Endodermal cell (in vitro differentiated cells): Measurements from ENCODE around the gene ZNF343. TPM values are rescaled to one million over a fixed set of nuclear protein-coding genes. Genes with fewer than 3 reads are reported as not detected.

ENCODE experiments used
- DNase-seq: peaks from one replicate; pipeline ENCODE4 v3.0.0-alpha.2; 2017
- H3K27ac ChIP-seq: 2 replicates; pipeline ENCODE4 v1.5.1; 2013; ENCODE audit warnings: mild to moderate bottlenecking, low read depth, low read length, moderate library complexity
- H3K27me3 ChIP-seq: 2 replicates; pipeline ENCODE4 v1.6.1; 2013; ENCODE audit warnings: mild to moderate bottlenecking, low read length, moderate library complexity; ENCODE audit not compliant: insufficient read depth, control insufficient read depth, poor library complexity, severe bottlenecking
- H3K36me3 ChIP-seq: 2 replicates; pipeline ENCODE4 v1.7.0; 2013; ENCODE audit warnings: mild to moderate bottlenecking, low read length, moderate library complexity; ENCODE audit not compliant: control insufficient read depth, insufficient read depth
- H3K4me1 ChIP-seq: one replicate; pipeline ENCODE4 v1.7.0; 2013; ENCODE audit warnings: low read length; ENCODE audit not compliant: control insufficient read depth, insufficient read depth
- H3K4me3 ChIP-seq: 2 replicates; pipeline ENCODE4 v1.5.1; 2013; ENCODE audit warnings: mild to moderate bottlenecking, low read length, moderate library complexity
- H3K9ac ChIP-seq: 2 replicates; pipeline ENCODE4 v1.6.1; 2013; ENCODE audit warnings: mild to moderate bottlenecking, low read length, moderate library complexity; ENCODE audit not compliant: poor library complexity, severe bottlenecking; ENCODE audit errors: extremely low read depth
- H3K9me3 ChIP-seq: 2 replicates; pipeline ENCODE4 v1.6.1; 2013; ENCODE audit warnings: mild to moderate bottlenecking, low read length, moderate library complexity; ENCODE audit not compliant: control insufficient read depth
- H3K27ac Mint-ChIP-seq: 2 replicates; pipeline ENCODE4 v1.8.0; 2020; ENCODE audit warnings: mixed read lengths
- H3K27me3 Mint-ChIP-seq: 2 replicates; pipeline ENCODE4 v1.8.0; 2021; ENCODE audit warnings: mild to moderate bottlenecking, mixed read lengths; ENCODE audit not compliant: insufficient read depth
- H3K36me3 Mint-ChIP-seq: 2 replicates; pipeline ENCODE4 v1.8.0; 2020; ENCODE audit warnings: low read depth, mixed read lengths
- H3K4me1 Mint-ChIP-seq: 2 replicates; pipeline ENCODE4 v1.8.0; 2020; ENCODE audit warnings: mixed read lengths
- H3K4me3 Mint-ChIP-seq: 2 replicates; pipeline ENCODE4 v1.8.0; 2020; ENCODE audit warnings: mild to moderate bottlenecking, moderate library complexity, mixed read lengths
- H3K9me3 Mint-ChIP-seq: 2 replicates; pipeline ENCODE4 v1.8.0; 2020; ENCODE audit warnings: mild to moderate bottlenecking, mixed read lengths
- CTCF ChIP-seq: fragments of 200-600 bp; sonication (generic); conservative IDR thresholded peaks from 2 replicates; pipeline ENCODE4 v1.5.0; 2021; ENCODE audit warnings: antibody characterized with exemption, mild to moderate bottlenecking
- WGBS, 2 experiments: methylation state at CpG; one replicate each; pipeline versions ENCODE4 v1.1.5 to v1.1.7; 2013; ENCODE audit warnings: missing lambda C conversion rate in 2 of 2, mixed read lengths in 1 of 2; ENCODE audit not compliant: insufficient coverage in 1 of 2, insufficient read length in 1 of 2; 5-methylcytosine and 5-hydroxymethylcytosine counted together
- total RNA-seq, 2 donors: library from RNA; stranded (reverse); fragmentation: NEBNext Ultra II Directional in 1 of 2; extraction: Animal tissue kit (Norgen Biotek cat#: 25700) in 1 of 2; gene quantifications; 2 replicates in 1 of 2; 3 replicates in 1 of 2; pipeline ENCODE4 v1.2.1, GENCODE V29; 2021

The ZNF343 gene
- total RNA-seq, 2 donors from 2014 or later, result 6.9 to 10.1 TPM

GRCh38 chr20:2544211-2544610 is 35.5 kb upstream of the ZNF343 start:
- Mint-ChIP-seq H3K9me3 (no peaks in the 10 kb centered on the region), H3K27me3 (peaks cover 76% of the 10 kb centered on the region), H3K4me3 (no peak overlapping the region), H3K4me1 (no peaks in the 10 kb centered on the region), H3K36me3 (no peaks in the 10 kb centered on the region), H3K27ac (no peak overlapping the region)
- WGBS, 2 experiments, result 80 to 85% methylated on average over 1 of the region's 1 CpG
- H3K4me3 ChIP-seq, result no peak overlapping the region
- no peak overlapping the region for H3K27ac ChIP-seq
- no peak for TF ChIP-seq CTCF
- H3K36me3 ChIP-seq, result no peaks in the 10 kb centered on the region
- H3K4me1 ChIP-seq, result peaks cover 2% of the 10 kb centered on the region
- no peak for DNase-seq
- H3K9me3 ChIP-seq, result no peaks in the 10 kb centered on the region
- H3K27me3 ChIP-seq, result peaks cover 46% of the 10 kb centered on the region
- no peak overlapping the region for H3K9ac ChIP-seq

GRCh38 chr20:2542361-2542760 is 33.6 kb upstream of the ZNF343 start:
- H3K36me3 ChIP-seq, result no peaks in the 10 kb centered on the region
- H3K4me3 ChIP-seq, result no peak overlapping the region
- no peak overlapping the region for H3K9ac ChIP-seq
- DNase-seq, result no peak
- WGBS, 2 experiments, result 90 to 100% methylated on average over 3 to 4 of the region's 4 CpGs
- no peak overlapping the region for H3K27ac ChIP-seq
- H3K4me1 ChIP-seq, result peaks cover 2% of the 10 kb centered on the region
- Mint-ChIP-seq H3K4me1 (peaks cover 5% of the 10 kb centered on the region), H3K36me3 (no peaks in the 10 kb centered on the region), H3K27ac (no peak overlapping the region), H3K9me3 (no peaks in the 10 kb centered on the region), H3K27me3 (peaks cover 81% of the 10 kb centered on the region), H3K4me3 (no peak overlapping the region)
- H3K9me3 ChIP-seq, result no peaks in the 10 kb centered on the region
- TF ChIP-seq CTCF, result no peak
- peaks cover 43% of the 10 kb centered on the region for H3K27me3 ChIP-seq

GRCh38 chr20:2541940-2542339 is 33.2 kb upstream of the ZNF343 start:
- H3K27ac Mint-ChIP-seq, result no peak overlapping the region
- H3K9me3 ChIP-seq, result no peaks in the 10 kb centered on the region
- H3K4me1 ChIP-seq, result peaks cover 2% of the 10 kb centered on the region
- no peak overlapping the region for H3K27ac ChIP-seq
- H3K4me1 Mint-ChIP-seq, result peaks cover 5% of the 10 kb centered on the region
- H3K9me3 Mint-ChIP-seq, result no peaks in the 10 kb centered on the region
- H3K27me3 ChIP-seq, result peaks cover 42% of the 10 kb centered on the region
- H3K4me3 ChIP-seq, result no peak overlapping the region
- H3K36me3 Mint-ChIP-seq, result no peaks in the 10 kb centered on the region
- no peak for TF ChIP-seq CTCF
- no peaks in the 10 kb centered on the region for H3K36me3 ChIP-seq
- no peak overlapping the region for H3K9ac ChIP-seq
- 90 to 100% methylated on average over 1 to 2 of the region's 2 CpGs for WGBS, 2 experiments
- peaks cover 81% of the 10 kb centered on the region for H3K27me3 Mint-ChIP-seq
- H3K4me3 Mint-ChIP-seq, result no peak overlapping the region
- no peak for DNase-seq
